ENCODE results near the gene GPR3. TPM values are rescaled to one million over a fixed set of nuclear protein-coding genes. Genes with fewer than 3 reads are reported as not detected.

GPR3 gene
- total and polyA plus RNA-seq, 2 donors (not counting 3 experiments of a cell fraction or from before 2014, with no cell fraction given), result 1.8 TPM

DNA sequence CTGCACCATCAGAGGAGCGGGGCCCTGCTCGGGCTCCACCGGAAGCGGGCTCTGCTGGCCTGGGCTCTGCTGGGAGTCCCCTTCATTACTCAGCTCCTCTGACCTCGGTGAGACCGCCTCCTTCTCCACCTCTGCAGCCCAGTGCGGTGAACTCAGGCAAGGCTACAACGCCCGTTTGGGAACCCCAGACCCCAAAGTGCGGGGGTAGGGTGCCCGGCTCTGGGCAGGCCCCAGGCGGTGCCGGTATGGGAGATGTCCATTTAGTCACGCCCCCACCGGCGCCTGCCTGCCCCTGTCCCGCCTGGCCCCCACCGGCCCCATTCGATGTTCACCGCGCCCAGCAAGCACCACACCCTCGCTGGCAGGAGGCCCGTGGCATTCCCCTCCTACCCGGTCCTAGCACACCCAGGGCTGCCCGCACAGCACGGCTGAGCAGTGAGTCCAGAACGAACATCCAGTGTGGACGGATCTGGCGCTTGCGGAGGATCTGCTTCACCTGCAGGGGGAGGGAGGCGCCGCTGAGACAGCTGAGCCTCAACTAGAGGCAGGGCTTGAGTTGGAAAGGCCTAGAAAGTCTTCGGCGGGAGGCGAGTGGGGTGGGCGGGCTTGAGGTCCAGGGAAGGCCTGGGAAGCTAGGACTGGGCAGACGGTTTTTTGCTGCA, 35.7 kb upstream of the GPR3 start:
- intact Hi-C loops (cut with micrococcal nuclease), result loop anchor here (1.0 kb wide), 4 partner anchors 9 to 250 kb away; no protein-coding TSS in a partner anchor
- no TSS peak for BruUV-seq (replicated peaks)
- FAIRE-seq (no peak), DNase-seq (ENCODE audit: low read depth, low spot score) (no peak)
- dilution Hi-C loops (cut with MboI; ENCODE audit: extremely low pct_ligation_motif_present, low sequenced_read_pairs), result no loop called here
- Histone ChIP-seq H3K27ac (ENCODE audit: insufficient read depth, low read depth, low read length) (no peak overlapping the region), H3K4me1 (ENCODE audit: control insufficient read depth, extremely low read depth, insufficient read depth, low read length) (no peaks in the 10 kb centered on the region), H3K9me1 (replicated peaks; ENCODE audit: control insufficient read depth, extremely low read depth, insufficient read depth, low read length) (no peaks in the 10 kb centered on the region), H3K36me3 (ENCODE audit: control insufficient read depth in 2 of 2, extremely low read depth in 1 of 2, insufficient read depth in 2 of 2, low read length in 2 of 2) (peaks cover 0 to 2% of the 10 kb centered on the region in 2 experiments), H3K4me2 (ENCODE audit: insufficient read depth, low read length) (no peak overlapping the region), H3K9me3 (replicated peaks; ENCODE audit: control insufficient read depth, insufficient read depth, low read length) (no peaks in the 10 kb centered on the region), H2AFZ (ENCODE audit: low read depth, low read length) (no peak overlapping the region), H3K9ac (replicated peaks; ENCODE audit: extremely low read depth, insufficient read depth, low read length) (no peak overlapping the region), H4K20me1 (replicated peaks; ENCODE audit: control insufficient read depth, extremely low read depth, insufficient read depth, low read length) (no peaks in the 10 kb centered on the region), H3K4me3 (replicated peaks in 1 of 3; ENCODE audit: insufficient read depth in 1 of 3, low read depth in 1 of 3, low read length in 3 of 3) (no peak overlapping the region), H3K27me3 (ENCODE audit: control insufficient read depth in 2 of 2, insufficient read depth in 2 of 2, low read length in 2 of 2) (no peaks in the 10 kb centered on the region), H3K79me2 (ENCODE audit: control insufficient read depth, insufficient read depth, low read length) (no peaks in the 10 kb centered on the region)
- POLR2A ChIA-PET, result no interaction called here
- CTCF ChIA-PET, result interaction anchor here (0.8 to 5.5 kb wide), 19 partner anchors 7 to 306 kb away, joined by 3 to 54 read pairs (median 8); partner anchors contain the start of genes CD164L2, GPR3, MAP3K6 and SYTL1
- TF ChIP-seq GATA2 (IDR thresholded peaks at IDR 0.05; ENCODE audit: insufficient read depth, insufficient read length, low read depth, low read length) (no peak), FOS (IDR thresholded peaks at IDR 0.05; ENCODE audit: borderline replicate concordance, insufficient read depth, low read length) (no peak), POLR2AphosphoS5 (IDR thresholded peaks at IDR 0.05; ENCODE audit: insufficient read depth, low read depth, low read length) (no peak), EZH2 (IDR thresholded peaks at IDR 0.05; ENCODE audit: borderline replicate concordance, low read depth, low read length, severe bottlenecking) (no peak), MYC (IDR thresholded peaks at IDR 0.05; ENCODE audit: low read depth, low read length) (no peak), POLR2A (IDR thresholded peaks at IDR 0.05; ENCODE audit: low read depth, low read length) (no peak), JUN (IDR thresholded peaks at IDR 0.05; ENCODE audit: borderline replicate concordance, insufficient read depth, insufficient read length, low read depth) (no peak)
- TF ChIP-seq, protein P1, sequence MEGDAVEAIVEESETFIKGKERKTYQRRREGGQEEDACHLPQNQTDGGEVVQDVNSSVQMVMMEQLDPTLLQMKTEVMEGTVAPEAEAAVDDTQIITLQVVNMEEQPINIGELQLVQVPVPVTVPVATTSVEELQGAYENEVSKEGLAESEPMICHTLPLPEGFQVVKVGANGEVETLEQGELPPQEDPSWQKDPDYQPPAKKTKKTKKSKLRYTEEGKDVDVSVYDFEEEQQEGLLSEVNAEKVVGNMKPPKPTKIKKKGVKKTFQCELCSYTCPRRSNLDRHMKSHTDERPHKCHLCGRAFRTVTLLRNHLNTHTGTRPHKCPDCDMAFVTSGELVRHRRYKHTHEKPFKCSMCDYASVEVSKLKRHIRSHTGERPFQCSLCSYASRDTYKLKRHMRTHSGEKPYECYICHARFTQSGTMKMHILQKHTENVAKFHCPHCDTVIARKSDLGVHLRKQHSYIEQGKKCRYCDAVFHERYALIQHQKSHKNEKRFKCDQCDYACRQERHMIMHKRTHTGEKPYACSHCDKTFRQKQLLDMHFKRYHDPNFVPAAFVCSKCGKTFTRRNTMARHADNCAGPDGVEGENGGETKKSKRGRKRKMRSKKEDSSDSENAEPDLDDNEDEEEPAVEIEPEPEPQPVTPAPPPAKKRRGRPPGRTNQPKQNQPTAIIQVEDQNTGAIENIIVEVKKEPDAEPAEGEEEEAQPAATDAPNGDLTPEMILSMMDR (IDR thresholded peaks at IDR 0.05; ENCODE audit: extremely low read depth in 1 of 2, insufficient read depth in 1 of 2, low read depth in 1 of 2, low read length in 2 of 2), result no peak
- TF ChIP-seq, protein P2, sequence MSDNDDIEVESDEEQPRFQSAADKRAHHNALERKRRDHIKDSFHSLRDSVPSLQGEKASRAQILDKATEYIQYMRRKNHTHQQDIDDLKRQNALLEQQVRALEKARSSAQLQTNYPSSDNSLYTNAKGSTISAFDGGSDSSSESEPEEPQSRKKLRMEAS (IDR thresholded peaks at IDR 0.05; ENCODE audit: insufficient read depth, insufficient read length), result no peak
